Activated CD8-positive, alpha-beta memory T cell treated with anti-CD3 and anti-CD28 coated beads, Interleukin-2, amount 50 U/mL, for 24 hours (primary cell): ENCODE results near the gene PDE11A.

Experiments
- DNase-seq: peaks from one replicate; pipeline ENCODE4 v3.0.0-alpha.2; 2020; ENCODE audit errors: extremely low read depth

PDE11A gene

DNA sequence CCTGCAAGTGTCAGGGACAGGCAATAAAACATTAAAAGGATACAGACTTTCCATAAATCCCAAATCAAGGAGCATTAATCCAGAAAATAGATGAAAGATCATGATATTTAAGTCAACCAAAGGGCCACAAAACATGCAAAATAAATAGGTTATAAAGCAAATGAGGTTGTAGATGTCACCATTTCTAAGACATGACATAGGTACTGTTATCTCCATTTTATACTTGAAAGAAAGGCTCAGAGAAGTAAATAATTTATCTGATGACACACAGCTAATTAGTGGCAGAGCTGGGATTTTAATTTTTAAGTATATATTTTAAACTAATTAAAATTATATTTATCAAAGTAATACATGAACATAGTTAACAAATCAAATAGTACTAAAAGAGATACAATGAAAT, 378.2 kb downstream of the PDE11A start:
- DNase-seq, result no peak

- DNase-seq, result no peak
Measured at GRCh38 chr2:177693658-177694339, 378.8 kb downstream of the PDE11A start.

- DNase-seq, result no peak
Measured at GRCh38 chr2:177692783-177693269, 379.8 kb downstream of the PDE11A start.

GRCh38 chr2:177692042-177692782, 380.4 kb downstream of the PDE11A start:
- no peak for DNase-seq

DNA sequence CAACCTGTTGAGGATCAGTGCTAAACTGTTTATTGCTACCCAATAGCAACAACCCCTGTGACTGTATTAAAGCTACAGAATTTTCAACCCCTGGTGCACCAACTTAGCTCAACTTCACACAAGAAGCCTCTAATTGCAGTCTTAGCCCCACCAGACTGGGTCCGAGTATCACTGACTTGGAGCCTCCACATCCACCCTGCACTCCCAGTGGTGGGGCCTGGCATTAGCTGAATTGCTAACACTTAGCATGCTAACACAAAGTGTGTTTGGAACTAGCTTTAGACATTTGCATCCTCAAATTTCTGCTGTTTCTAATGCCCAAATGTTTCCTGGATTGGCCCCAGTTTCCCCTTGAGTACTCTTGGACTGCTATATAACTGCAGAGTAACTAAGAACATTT, 381.4 kb downstream of the PDE11A start:
- DNase-seq, result no peak

DNA sequence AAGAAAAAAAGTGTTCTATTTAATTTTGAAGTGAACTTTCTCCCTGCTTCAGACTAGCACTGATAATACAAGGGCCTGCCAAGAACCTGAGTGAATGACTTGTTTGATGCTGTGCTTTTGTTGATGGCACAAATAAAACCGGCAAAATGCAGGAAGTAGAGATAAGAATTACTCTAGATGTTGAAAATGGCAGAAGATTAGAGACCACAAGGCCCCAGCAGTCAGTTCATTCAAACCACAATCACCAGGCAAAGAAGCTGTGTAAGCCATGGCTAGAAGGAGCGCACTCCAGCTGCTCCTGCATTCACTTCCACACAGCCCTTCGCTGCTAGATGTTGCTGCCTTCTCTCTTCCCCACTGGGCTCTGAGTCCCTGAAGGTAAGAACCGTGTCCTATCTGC, 383.0 kb downstream of the PDE11A start:
- no peak for DNase-seq

DNA sequence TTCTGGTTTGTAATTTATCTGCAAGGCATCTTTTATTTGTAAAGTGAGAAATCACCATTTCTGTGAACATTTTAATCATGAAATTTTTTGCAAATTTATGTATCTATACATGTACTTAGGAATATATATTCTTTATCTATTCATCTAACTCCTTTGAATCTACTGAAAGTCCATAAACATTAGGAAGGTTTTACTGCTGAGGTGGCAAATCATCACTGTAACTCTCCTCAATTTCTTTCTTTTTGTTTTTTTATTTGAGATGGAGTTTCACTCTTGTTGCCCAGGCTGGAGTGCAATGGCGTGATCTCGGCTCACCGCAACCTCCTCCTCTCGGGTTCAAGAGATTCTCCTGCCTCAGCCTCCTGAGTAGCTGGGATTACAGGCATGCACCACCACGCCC, 383.7 kb downstream of the PDE11A start:
- DNase-seq, result no peak

GRCh38 chr2:177683661-177684069, 388.9 kb downstream of the PDE11A start:
- no peak for DNase-seq

DNA sequence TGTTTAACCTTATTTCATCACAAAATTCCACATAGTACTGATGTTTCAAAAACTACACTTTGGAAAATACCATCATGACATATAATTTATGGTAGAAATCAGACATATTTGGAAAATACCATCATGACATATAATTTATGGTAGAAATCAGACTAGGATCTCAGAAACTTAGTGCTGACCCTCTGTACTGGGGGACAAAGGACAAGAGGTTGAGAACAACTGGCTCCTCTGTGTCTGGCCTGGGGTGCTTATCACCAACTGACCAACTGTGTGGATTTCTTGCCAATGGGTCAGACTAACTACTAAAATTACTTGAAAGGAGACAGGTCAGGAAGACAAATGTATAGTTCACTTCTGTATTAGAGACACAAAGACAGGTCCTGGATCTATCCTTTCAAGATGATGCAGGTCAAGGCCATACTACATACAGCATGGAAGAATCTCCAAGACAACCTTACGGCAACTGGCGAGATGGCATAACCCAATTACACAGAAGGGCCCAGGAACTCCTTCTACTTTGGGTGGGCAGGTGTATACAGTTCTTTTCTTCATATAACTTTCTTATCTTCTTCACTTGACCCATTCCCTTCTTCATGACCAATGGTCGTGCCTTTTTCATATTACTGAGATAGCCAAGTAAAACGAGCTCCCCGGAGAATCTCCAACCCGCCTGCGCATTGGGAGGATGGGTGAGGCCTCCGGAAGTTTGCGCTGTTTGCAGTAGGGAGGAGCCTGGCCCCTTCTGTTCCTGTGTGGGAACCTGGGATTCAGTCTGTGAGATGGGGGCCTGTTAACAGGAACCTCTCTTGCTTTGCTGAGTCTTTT, 389.5 kb downstream of the PDE11A start:
- DNase-seq, result no peak

GRCh38 chr2:177682006-177682405, 390.6 kb downstream of the PDE11A start:
- DNase-seq, result no peak

- no peak for DNase-seq
Measured at GRCh38 chr2:177680866-177681712, 391.5 kb downstream of the PDE11A start.

GRCh38 chr2:177679611-177680605, 392.7 kb downstream of the PDE11A start:
- DNase-seq, result no peak

- no peak for DNase-seq
Measured at GRCh38 chr2:177678939-177679338, 393.6 kb downstream of the PDE11A start.

GRCh38 chr2:177676636-177677035, 395.9 kb downstream of the PDE11A start:
- DNase-seq, result no peak

- no peak for DNase-seq
Measured at GRCh38 chr2:177675825-177676224, 396.8 kb downstream of the PDE11A start.

- no peak for DNase-seq
Measured at GRCh38 chr2:177675350-177675821, 397.2 kb downstream of the PDE11A start.

GRCh38 chr2:177673602-177674595, 398.7 kb downstream of the PDE11A start:
- no peak for DNase-seq

GRCh38 chr2:177671662-177672061, 400.9 kb downstream of the PDE11A start:
- DNase-seq, result no peak
